Endodermal cell (in vitro differentiated cells): ENCODE data around the gene HIGD1C. TPM values are rescaled to one million over a fixed set of nuclear protein-coding genes. Genes with fewer than 3 reads are reported as not detected.

Source experiments
- DNase-seq: peaks from one replicate; pipeline ENCODE4 v3.0.0-alpha.2; 2017
- H3K27ac ChIP-seq: 2 replicates; pipeline ENCODE4 v1.5.1; 2013; ENCODE audit warnings: mild to moderate bottlenecking, low read depth, low read length, moderate library complexity
- H3K27me3 ChIP-seq: 2 replicates; pipeline ENCODE4 v1.6.1; 2013; ENCODE audit warnings: mild to moderate bottlenecking, low read length, moderate library complexity; ENCODE audit not compliant: insufficient read depth, control insufficient read depth, poor library complexity, severe bottlenecking
- H3K36me3 ChIP-seq: 2 replicates; pipeline ENCODE4 v1.7.0; 2013; ENCODE audit warnings: mild to moderate bottlenecking, low read length, moderate library complexity; ENCODE audit not compliant: control insufficient read depth, insufficient read depth
- H3K4me1 ChIP-seq: one replicate; pipeline ENCODE4 v1.7.0; 2013; ENCODE audit warnings: low read length; ENCODE audit not compliant: control insufficient read depth, insufficient read depth
- H3K4me3 ChIP-seq: 2 replicates; pipeline ENCODE4 v1.5.1; 2013; ENCODE audit warnings: mild to moderate bottlenecking, low read length, moderate library complexity
- H3K9ac ChIP-seq: 2 replicates; pipeline ENCODE4 v1.6.1; 2013; ENCODE audit warnings: mild to moderate bottlenecking, low read length, moderate library complexity; ENCODE audit not compliant: poor library complexity, severe bottlenecking; ENCODE audit errors: extremely low read depth
- H3K9me3 ChIP-seq: 2 replicates; pipeline ENCODE4 v1.6.1; 2013; ENCODE audit warnings: mild to moderate bottlenecking, low read length, moderate library complexity; ENCODE audit not compliant: control insufficient read depth
- H3K27ac Mint-ChIP-seq: 2 replicates; pipeline ENCODE4 v1.8.0; 2020; ENCODE audit warnings: mixed read lengths
- H3K27me3 Mint-ChIP-seq: 2 replicates; pipeline ENCODE4 v1.8.0; 2021; ENCODE audit warnings: mild to moderate bottlenecking, mixed read lengths; ENCODE audit not compliant: insufficient read depth
- H3K36me3 Mint-ChIP-seq: 2 replicates; pipeline ENCODE4 v1.8.0; 2020; ENCODE audit warnings: low read depth, mixed read lengths
- H3K4me1 Mint-ChIP-seq: 2 replicates; pipeline ENCODE4 v1.8.0; 2020; ENCODE audit warnings: mixed read lengths
- H3K4me3 Mint-ChIP-seq: 2 replicates; pipeline ENCODE4 v1.8.0; 2020; ENCODE audit warnings: mild to moderate bottlenecking, moderate library complexity, mixed read lengths
- H3K9me3 Mint-ChIP-seq: 2 replicates; pipeline ENCODE4 v1.8.0; 2020; ENCODE audit warnings: mild to moderate bottlenecking, mixed read lengths
- CTCF ChIP-seq: fragments of 200-600 bp; sonication (generic); conservative IDR thresholded peaks from 2 replicates; pipeline ENCODE4 v1.5.0; 2021; ENCODE audit warnings: antibody characterized with exemption, mild to moderate bottlenecking
- WGBS, 2 experiments: methylation state at CpG; one replicate each; pipeline versions ENCODE4 v1.1.5 to v1.1.7; 2013; ENCODE audit warnings: missing lambda C conversion rate in 2 of 2, mixed read lengths in 1 of 2; ENCODE audit not compliant: insufficient coverage in 1 of 2, insufficient read length in 1 of 2; 5-methylcytosine and 5-hydroxymethylcytosine counted together
- total RNA-seq, 2 donors: library from RNA; stranded (reverse); fragmentation: NEBNext Ultra II Directional in 1 of 2; extraction: Animal tissue kit (Norgen Biotek cat#: 25700) in 1 of 2; gene quantifications; 2 replicates in 1 of 2; 3 replicates in 1 of 2; pipeline ENCODE4 v1.2.1, GENCODE V29; 2021

HIGD1C gene
- total RNA-seq, 2 donors from 2014 or later, result not detected

GRCh38 chr12:50924439-50925341 lies 27.7 kb upstream of the HIGD1C start:
- no peaks in the 10 kb centered on the region for H3K27me3 ChIP-seq
- no peak for TF ChIP-seq CTCF
- no peak overlapping the region for H3K4me3 ChIP-seq
- H3K9ac ChIP-seq, result no peak overlapping the region
- WGBS, 2 experiments, result 40 to 46% methylated on average over 9 to 12 of the region's 13 CpGs
- no peaks in the 10 kb centered on the region for H3K36me3 ChIP-seq
- no peaks in the 10 kb centered on the region for H3K4me1 ChIP-seq
- H3K9me3 Mint-ChIP-seq, result peaks cover 8% of the 10 kb centered on the region
- peak overlapping the region; percentile 59 for H3K4me3 Mint-ChIP-seq
- H3K4me1 Mint-ChIP-seq, result peaks cover 29% of the 10 kb centered on the region
- H3K27me3 Mint-ChIP-seq, result peaks cover 2% of the 10 kb centered on the region
- peak; percentile 76 for DNase-seq
- H3K36me3 Mint-ChIP-seq, result no peaks in the 10 kb centered on the region
- peak overlapping the region; percentile 75 for H3K27ac Mint-ChIP-seq
- peaks cover 12% of the 10 kb centered on the region for H3K9me3 ChIP-seq
- peak overlapping the region; percentile 50 for H3K27ac ChIP-seq

GRCh38 chr12:50925342-50925651 lies 27.0 kb upstream of the HIGD1C start:
- no peaks in the 10 kb centered on the region for H3K36me3 ChIP-seq
- Mint-ChIP-seq H3K27ac (peak overlapping the region; percentile 75), H3K9me3 (peaks cover 3% of the 10 kb centered on the region), H3K27me3 (peaks cover 2% of the 10 kb centered on the region), H3K4me1 (peaks cover 29% of the 10 kb centered on the region), H3K4me3 (peak overlapping the region; percentile 59), H3K36me3 (peaks cover 2% of the 10 kb centered on the region)
- 86 to 100% methylated on average over 4 to 7 of the region's 7 CpGs for WGBS, 2 experiments
- no peak overlapping the region for H3K9ac ChIP-seq
- no peak for TF ChIP-seq CTCF
- H3K4me1 ChIP-seq, result no peaks in the 10 kb centered on the region
- no peak for DNase-seq
- H3K27me3 ChIP-seq, result no peaks in the 10 kb centered on the region
- no peak overlapping the region for H3K4me3 ChIP-seq
- no peak overlapping the region for H3K27ac ChIP-seq
- peaks cover 7% of the 10 kb centered on the region for H3K9me3 ChIP-seq

GRCh38 chr12:50925920-50926319 lies 26.4 kb upstream of the HIGD1C start:
- Histone ChIP-seq H3K9me3 (peaks cover 1% of the 10 kb centered on the region), H3K9ac (no peak overlapping the region), H3K27ac (no peak overlapping the region), H3K36me3 (no peaks in the 10 kb centered on the region), H3K4me1 (no peaks in the 10 kb centered on the region), H3K4me3 (no peak overlapping the region), H3K27me3 (no peaks in the 10 kb centered on the region)
- no peak for DNase-seq
- Mint-ChIP-seq H3K9me3 (peaks cover 1% of the 10 kb centered on the region), H3K36me3 (peaks cover 4% of the 10 kb centered on the region), H3K4me1 (peaks cover 29% of the 10 kb centered on the region), H3K4me3 (peak overlapping the region; percentile 59), H3K27ac (no peak overlapping the region), H3K27me3 (peaks cover 2% of the 10 kb centered on the region)
- 100% methylated on average over 1 of the region's 1 CpG; no CpG with 5 or more reads in 1 of the 2 experiments for WGBS, 2 experiments
- TF ChIP-seq CTCF, result no peak
